HuH-7 (cell line): Measurements from ENCODE around the gene HBA2.
"Not testable (repeated sequence)": the region's sequence is repeated elsewhere in the genome, so short reads cannot be mapped to it uniquely, and the experiment has no call there.

ENCODE experiments used
- DNase-seq: peaks from one replicate; pipeline ENCODE4 v3.0.0; 2011; ENCODE audit warnings: low spot score

Gene HBA2

DNA sequence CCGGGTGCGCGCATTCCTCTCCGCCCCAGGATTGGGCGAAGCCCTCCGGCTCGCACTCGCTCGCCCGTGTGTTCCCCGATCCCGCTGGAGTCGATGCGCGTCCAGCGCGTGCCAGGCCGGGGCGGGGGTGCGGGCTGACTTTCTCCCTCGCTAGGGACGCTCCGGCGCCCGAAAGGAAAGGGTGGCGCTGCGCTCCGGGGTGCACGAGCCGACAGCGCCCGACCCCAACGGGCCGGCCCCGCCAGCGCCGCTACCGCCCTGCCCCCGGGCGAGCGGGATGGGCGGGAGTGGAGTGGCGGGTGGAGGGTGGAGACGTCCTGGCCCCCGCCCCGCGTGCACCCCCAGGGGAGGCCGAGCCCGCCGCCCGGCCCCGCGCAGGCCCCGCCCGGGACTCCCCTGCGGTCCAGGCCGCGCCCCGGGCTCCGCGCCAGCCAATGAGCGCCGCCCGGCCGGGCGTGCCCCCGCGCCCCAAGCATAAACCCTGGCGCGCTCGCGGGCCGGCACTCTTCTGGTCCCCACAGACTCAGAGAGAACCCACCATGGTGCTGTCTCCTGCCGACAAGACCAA, at the start of gene HBA2:
Gene HBA2, plus strand, starts transcription at position 503 of the 568 bp plus-strand sequence. Its CDS starts 37 bp downstream, at position 540.
- not testable (repeated sequence) for DNase-seq

DNA sequence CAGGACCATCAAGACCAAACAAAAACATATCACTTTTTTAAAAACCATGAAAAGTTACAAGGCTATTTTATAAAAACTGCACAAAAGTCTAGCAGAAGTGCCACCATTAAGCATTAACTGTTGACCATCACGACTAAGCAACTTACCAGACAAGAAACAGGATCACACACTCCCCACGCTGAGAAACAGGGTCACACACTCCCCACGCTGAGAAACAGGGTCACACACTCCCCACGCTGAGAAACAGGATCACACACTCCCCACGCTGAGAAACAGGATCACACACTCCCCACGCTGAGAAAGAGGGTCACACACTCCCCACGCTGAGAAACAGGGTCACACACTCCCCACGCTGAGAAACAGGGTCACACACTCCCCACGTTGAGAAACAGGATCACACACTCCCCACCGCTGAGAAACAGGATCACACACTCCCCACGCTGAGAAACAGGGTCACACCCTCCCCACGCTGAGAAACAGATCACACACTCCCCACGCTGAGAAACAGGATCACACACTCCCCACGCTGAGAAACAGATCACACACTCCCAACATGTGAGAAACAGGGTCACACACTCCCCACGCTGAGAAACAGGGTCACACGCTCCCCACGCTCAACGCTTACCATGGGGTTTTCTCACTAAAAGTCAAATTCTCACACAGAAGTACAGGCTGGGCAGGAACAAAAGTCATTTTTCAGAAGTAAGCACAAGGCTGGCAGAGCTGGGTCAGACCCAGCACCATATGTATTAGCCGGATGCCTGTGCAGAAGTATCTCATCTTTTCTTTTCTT, 48.9 kb upstream of the HBA2 start:
- not testable (repeated sequence) for DNase-seq

DNA sequence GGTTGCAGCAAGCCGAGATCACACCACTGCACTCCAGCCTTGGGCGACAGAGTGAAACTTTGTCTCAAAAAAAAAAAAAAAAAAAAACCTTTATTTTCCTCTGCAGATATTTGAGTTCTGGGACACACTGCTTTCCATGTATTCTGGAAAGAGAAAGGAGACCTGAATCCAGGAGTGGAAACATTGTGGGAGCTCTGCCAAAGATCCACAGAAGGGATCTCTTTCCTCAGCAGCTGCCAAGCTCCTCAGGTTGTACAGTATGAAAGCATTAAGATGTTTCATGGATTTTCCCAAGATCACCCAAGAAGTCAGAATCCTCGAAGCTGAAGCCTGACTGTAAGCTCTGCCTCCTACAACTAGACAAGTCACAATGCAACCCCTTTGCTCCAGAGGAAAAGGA, 47.7 kb upstream of the HBA2 start:
- DNase-seq = no peak

DNA sequence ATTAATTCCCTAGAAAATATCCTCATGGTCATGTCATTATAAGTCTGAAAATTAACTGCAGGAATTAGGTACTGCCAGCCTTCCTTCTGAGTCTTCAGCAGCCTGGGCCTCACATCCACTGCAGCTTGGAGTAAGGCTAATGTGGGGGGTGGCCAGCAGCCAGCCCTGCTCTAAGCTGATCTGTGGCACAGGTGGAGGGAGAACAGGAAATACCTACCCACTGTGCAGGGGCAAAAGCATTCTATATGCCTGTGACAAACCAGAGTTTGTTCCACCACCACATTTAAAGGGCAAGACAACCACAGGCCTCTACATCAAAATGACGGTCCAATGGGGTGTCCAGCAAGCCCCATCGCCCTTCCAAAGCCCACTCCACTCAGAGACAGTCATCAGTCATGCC, 43.6 kb upstream of the HBA2 start:
- DNase-seq = no peak

GRCh38 chr16:130533-131173, 42.0 kb upstream of the HBA2 start:
- DNase-seq = no peak

DNA sequence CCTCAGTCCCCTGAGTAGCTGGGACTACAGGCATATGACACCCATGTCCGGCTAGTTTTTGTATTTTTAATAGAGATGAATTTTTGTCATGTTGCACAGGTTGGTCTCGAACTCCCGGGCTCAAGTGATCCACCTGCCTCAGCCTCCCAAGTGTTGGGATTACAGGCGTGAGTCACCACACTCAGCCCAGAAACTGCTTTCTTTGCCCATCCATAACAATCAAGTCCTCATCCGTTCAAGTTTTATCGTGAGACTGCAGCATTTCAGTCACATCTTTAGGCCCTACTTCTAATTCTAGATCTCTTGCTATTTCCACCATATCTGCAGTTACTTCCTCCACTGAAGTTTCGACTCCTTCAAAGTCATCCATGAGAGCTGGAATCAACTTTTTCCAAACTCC, 40.6 kb upstream of the HBA2 start:
- DNase-seq = no peak

- DNase-seq = no peak
Measured at GRCh38 chr16:133716-134115, 39.0 kb upstream of the HBA2 start.

DNA sequence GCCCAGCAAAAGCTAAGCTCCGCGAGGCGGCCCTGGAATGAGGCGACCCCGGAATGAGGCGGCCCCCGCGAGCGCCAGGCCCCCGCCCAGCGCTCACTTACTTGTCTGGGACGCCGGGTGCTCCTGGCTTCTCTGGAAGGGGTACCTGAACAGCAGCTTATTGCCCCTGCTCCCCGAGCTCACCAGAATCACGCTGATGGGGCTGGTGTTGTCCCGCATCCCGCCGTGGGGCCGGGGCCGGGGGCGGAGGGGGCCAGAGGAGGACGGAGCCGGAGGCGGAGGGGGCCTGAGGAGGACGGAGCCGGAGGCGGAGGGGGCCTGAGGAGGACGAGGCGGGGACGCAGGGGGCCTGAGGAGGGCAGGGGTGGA, 34.6 kb upstream of the HBA2 start:
- no peak for DNase-seq

DNA sequence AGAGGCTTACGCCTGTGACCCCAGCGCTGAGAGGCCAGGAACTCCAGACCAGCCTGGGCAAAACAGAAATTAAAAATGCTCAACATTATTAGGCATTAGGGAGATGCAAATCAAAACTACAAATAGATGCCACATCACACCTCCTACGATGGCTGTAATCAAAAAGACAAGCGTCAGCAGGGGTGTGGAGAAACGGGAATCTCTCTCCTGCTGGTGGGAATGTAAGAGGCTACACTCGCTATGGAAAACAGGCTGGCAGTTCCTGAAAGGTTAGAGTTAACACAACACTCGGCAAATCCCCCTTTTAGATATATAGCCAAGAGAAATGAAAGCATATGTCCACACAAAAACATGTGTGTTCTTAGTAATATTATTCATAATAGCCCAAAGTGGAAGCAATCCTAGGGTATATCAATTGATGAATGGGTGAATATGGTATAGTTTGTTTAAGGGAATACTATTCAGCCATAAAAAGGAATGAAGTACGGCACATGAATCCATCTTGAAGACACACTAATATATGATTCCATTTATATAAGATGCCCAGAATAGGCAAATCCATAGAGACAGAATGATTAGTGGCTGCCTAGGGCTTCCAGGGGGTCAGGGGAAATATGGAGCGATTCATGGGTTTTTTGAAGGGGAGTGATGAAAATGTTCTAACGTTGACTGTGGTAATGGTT, 32.4 kb upstream of the HBA2 start:
- no peak for DNase-seq

DNA sequence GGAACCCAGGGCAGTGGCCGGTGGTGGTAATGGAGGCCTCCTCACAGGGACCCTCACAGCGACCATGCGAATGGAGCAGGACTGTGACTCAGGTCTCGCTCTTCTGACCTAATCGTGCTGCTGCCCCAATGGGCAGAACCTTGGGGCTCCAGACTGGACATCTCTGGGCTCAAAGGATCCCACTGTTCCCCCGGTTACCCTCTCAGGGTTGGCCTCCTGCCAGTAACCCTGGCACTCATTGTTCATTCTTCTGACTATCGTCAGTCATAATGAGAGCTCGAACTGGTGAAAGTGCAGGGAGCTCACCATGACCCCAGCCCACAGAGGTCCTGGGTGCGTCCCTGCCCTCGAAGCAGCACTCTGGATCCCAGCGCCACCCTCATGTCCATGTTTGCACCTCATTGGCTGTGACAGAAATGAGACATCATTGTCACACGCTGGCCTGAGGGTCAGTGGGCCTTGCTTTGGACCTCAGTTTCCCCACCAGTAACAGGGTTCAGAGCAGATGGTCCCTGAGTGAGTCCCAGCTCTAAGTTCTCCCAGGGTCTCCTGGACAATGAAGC, 30.2 kb upstream of the HBA2 start:
- DNase-seq = no peak

DNA sequence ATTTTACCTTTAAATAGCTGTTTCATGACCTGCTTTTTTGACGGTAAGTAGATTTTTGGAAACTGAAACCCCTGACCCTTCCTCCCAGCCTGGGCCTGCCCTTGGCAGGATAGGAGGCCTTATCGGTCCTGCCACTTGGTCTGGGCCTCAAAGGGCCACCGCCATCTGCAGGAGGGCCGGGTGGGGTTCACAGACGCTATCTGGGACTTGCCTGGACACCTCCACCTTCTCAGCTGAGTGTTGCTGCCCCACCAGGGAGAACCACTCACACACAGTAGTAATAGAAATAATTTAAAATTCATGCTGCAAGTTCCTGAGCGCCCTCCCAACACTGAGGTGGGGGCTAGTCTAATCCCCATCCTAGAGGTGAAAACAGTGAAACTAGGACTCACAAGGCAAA, 29.6 kb upstream of the HBA2 start:
- no peak for DNase-seq

GRCh38 chr16:143456-143855, 29.2 kb upstream of the HBA2 start:
- DNase-seq = no peak

DNA sequence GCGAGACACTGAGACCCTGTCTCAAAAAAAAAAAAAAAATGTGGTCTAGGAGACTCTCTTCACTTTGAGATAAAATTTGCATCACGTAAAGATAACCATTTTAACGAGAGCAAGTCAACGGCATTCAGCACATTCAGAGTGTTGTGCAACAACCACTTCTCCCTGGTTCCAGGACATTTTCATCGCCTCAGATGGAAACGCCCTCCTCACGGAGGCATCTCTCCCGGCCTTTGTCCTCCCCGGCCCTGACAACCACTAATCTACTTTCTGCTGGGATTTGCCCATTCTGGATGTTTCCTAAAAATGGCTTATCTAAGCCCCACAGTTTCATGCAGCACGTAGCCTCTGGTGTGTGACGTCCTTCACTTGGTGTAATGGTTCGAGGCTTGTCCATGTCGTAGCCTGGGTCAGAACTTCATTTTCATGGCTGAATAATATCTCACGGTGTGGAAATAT, 27.9 kb upstream of the HBA2 start:
- no peak for DNase-seq

GRCh38 chr16:146646-147045, 26.0 kb upstream of the HBA2 start:
- no peak for DNase-seq

GRCh38 chr16:149024-149660, 23.5 kb upstream of the HBA2 start:
- no peak for DNase-seq

- no peak for DNase-seq
Measured at GRCh38 chr16:152141-153128, 20.2 kb upstream of the HBA2 start, which contains the start of gene HBZ. HBZ (plus strand) TSS chr16:152644; CDS start chr16:152910, 266 bp downstream.

DNA sequence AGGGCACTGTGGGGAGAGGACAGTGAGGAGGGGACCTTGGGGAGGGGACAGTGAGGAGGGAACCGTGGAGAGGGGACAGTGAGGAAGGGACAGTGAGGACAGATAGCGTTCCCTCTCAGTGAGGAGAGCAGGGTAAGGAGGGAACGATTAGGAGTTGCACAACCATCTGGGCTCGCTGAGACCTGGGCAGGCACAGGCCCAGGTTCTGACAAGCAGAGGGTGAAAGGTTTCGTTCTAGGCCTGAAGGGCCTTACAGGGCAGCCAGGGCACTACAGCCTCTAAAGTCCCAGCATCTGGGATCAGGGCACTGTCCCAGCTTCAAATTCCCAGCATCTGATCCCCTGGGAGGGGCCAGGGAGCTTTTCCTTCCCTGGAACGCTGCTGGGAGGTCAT, 19.6 kb upstream of the HBA2 start:
- not testable (repeated sequence) for DNase-seq

DNA sequence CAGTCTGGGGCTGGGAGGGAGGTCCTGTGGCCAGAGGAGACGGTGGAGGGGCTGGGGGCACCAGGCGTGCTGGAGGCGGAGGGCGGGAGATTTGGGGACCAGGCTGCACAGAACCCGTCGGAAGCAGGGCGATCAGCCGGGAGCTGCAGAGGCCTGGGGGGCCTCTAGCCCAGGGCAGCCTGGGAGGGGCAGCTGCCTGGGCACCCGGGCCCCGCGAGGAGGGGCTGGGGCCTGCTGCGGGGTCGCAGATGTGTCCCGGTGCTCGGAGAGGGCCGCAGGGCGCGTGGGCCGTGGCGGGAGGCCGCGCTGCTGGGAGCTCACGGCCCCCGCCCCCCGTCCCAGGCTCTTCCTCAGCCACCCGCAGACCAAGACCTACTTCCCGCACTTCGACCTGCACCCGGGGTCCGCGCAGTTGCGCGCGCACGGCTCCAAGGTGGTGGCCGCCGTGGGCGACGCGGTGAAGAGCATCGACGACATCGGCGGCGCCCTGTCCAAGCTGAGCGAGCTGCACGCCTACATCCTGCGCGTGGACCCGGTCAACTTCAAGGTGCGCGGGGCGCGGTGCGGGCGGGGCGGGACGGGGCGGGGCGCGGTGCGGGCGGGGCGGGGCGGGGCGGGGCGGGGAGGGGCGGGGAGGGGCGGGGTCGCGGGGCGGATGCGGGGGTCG, 19.0 kb upstream of the HBA2 start:
- DNase-seq = not testable (repeated sequence)

DNA sequence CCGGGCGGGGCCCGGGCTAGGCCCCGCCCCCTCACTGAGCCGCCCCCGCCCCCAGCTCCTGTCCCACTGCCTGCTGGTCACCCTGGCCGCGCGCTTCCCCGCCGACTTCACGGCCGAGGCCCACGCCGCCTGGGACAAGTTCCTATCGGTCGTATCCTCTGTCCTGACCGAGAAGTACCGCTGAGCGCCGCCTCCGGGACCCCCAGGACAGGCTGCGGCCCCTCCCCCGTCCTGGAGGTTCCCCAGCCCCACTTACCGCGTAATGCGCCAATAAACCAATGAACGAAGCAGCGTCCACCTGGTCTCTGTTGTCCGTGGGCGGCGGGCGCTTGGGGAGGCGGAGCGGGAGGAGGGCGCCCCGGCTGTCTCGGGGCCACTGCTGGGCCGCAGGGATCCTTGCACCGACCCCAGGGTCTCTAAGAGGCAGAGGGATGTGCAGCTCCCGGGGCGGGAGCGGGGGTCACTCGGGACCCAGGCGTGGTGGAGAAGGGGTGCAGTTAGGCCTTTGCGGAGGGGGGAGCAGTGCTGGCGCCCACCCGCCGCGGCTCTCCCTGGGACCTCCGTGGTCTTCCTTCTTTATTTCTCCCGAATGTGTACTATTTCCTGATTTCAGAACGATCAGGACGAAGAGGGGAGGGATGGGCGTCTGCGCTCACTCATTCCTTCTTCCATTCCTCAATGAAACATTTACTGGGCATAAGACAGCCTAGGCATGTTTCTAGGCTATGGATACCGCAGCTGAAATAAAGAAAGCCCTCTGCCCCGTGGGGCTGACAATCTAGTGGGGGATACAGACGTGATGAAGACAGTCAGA, 18.3 kb upstream of the HBA2 start:
- DNase-seq = no peak
